DND-41 (cell line): ENCODE results near the gene LRRFIP2.

Source experiments
- ATAC-seq: fragments of 200-7000 bp; cut with Tn5 transposase; 3 replicates; pipeline ENCODE4 v1.9.1; 2021; ENCODE audit warnings: low read depth; ENCODE audit not compliant: insufficient read depth
- DNase-seq: peaks from one replicate; pipeline ENCODE4 v3.0.0-alpha.2; 2020
- H2AFZ ChIP-seq: 2 replicates; pipeline ENCODE4 v1.6.0; 2012; ENCODE audit warnings: low read depth, low read length
- H3K27ac ChIP-seq: 2 replicates; pipeline ENCODE4 v1.5.1; 2012; ENCODE audit warnings: low read length, inconsistent platforms
- H3K27me3 ChIP-seq: fragments of 200-600 bp; sonication (generic); 2 replicates; pipeline ENCODE4 v1.6.0; 2012; ENCODE audit warnings: low read length, mild to moderate bottlenecking, inconsistent platforms; ENCODE audit not compliant: insufficient read depth, poor library complexity
- H3K36me3 ChIP-seq: 2 replicates; pipeline ENCODE4 v1.5.1; 2012; ENCODE audit warnings: low read length, inconsistent platforms; ENCODE audit not compliant: insufficient read depth
- H3K4me1 ChIP-seq: 2 replicates; pipeline ENCODE4 v1.5.1; 2012; ENCODE audit warnings: mild to moderate bottlenecking, low read length; ENCODE audit not compliant: insufficient read depth
- H3K4me2 ChIP-seq: 2 replicates; pipeline ENCODE4 v1.6.0; 2012; ENCODE audit warnings: mild to moderate bottlenecking, moderate library complexity, low read length, inconsistent platforms; ENCODE audit not compliant: insufficient read depth
- H3K4me3 ChIP-seq, 2 experiments: fragments of 200-600 bp in 1 of 2; shearing (Covaris generic) in 1 of 2; 2 replicates each; pipeline ENCODE4 v1.5.1; 2012 to 2016; ENCODE audit warnings: inconsistent platforms in 2 of 2, low read length in 2 of 2, mild to moderate bottlenecking in 2 of 2, low read depth in 1 of 2, moderate library complexity in 1 of 2
- H3K79me2 ChIP-seq: 2 replicates; pipeline ENCODE4 v1.6.0; 2012; ENCODE audit warnings: low read length, inconsistent platforms; ENCODE audit not compliant: insufficient read depth
- H3K9ac ChIP-seq: 2 replicates; pipeline ENCODE4 v1.6.0; 2012; ENCODE audit warnings: low read depth, mild to moderate bottlenecking, inconsistent platforms, low read length, moderate library complexity
- H3K9me3 ChIP-seq: 2 replicates; pipeline ENCODE4 v1.5.1; 2012; ENCODE audit warnings: low read length, moderate library complexity, mild to moderate bottlenecking, inconsistent platforms; ENCODE audit not compliant: insufficient read depth, severe bottlenecking
- H4K20me1 ChIP-seq: 2 replicates; pipeline ENCODE4 v1.6.0; 2012; ENCODE audit warnings: low read length; ENCODE audit not compliant: insufficient read depth
- CTCF ChIP-seq: IDR thresholded peaks from 2 replicates; pipeline ENCODE4 v1.5.1; 2012; ENCODE audit warnings: borderline replicate concordance, low read length, moderate library complexity, mild to moderate bottlenecking; ENCODE audit not compliant: poor library complexity, severe bottlenecking; ENCODE audit errors: extremely low read depth
- EZH2 ChIP-seq: IDR thresholded peaks from 3 replicates; pipeline ENCODE4 v1.6.1; 2012; ENCODE audit warnings: borderline replicate concordance, low read depth, mild to moderate bottlenecking, moderate library complexity, low read length, inconsistent platforms; ENCODE audit not compliant: severe bottlenecking

Gene LRRFIP2

GRCh38 chr3:37140899-37141541 is 33.4 kb downstream of the LRRFIP2 start:
- Histone ChIP-seq H3K9ac (no peak overlapping the region), H3K4me3 (no peak overlapping the region), H3K79me2 (no peaks in the 10 kb centered on the region), H3K27ac (no peak overlapping the region), H4K20me1 (no peaks in the 10 kb centered on the region), H3K4me2 (no peak overlapping the region), H2AFZ (no peak overlapping the region), H3K36me3 (peaks cover 26% of the 10 kb centered on the region), H3K27me3 (no peaks in the 10 kb centered on the region), H3K9me3 (no peaks in the 10 kb centered on the region), H3K4me1 (no peaks in the 10 kb centered on the region)
- TF ChIP-seq CTCF = no peak
- no peak for TF ChIP-seq EZH2
- ATAC-seq (no peak), DNase-seq (no peak)

DNA sequence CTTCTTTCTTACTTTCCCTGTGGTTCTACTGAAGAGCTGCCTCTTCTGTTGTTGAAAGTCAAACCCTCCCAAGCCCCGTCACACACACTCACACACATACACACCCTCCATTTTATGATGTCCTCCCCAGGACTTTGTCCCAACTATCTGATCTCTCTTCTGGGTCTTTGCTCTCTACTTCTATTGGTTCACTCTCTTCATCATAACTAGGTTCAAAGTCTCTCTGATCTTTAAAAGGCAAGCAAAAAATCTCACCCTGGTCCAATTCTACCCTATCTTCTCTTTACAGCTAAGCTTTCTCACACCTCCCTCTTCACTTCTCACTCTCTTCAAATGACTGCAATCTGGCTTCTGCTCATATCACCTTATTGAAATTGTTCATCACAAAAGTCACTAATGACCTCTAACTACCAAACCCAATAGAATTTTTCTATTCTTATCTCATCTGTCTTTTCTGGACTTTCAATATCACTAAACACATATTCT is 34.8 kb downstream of the LRRFIP2 start:
- H3K4me3 ChIP-seq = no peak overlapping the region
- no peak overlapping the region for H3K9ac ChIP-seq
- H3K9me3 ChIP-seq = no peaks in the 10 kb centered on the region
- H3K27ac ChIP-seq = no peak overlapping the region
- no peak for DNase-seq
- H2AFZ ChIP-seq = no peak overlapping the region
- no peaks in the 10 kb centered on the region for H4K20me1 ChIP-seq
- H3K4me1 ChIP-seq = no peaks in the 10 kb centered on the region
- TF ChIP-seq CTCF = no peak
- no peak for TF ChIP-seq EZH2
- peaks cover 24% of the 10 kb centered on the region for H3K36me3 ChIP-seq
- ATAC-seq = no peak
- no peaks in the 10 kb centered on the region for H3K79me2 ChIP-seq
- no peaks in the 10 kb centered on the region for H3K27me3 ChIP-seq
- H3K4me2 ChIP-seq = no peak overlapping the region

GRCh38 chr3:37138816-37139215 is 35.6 kb downstream of the LRRFIP2 start:
- no peak overlapping the region for H2AFZ ChIP-seq
- no peaks in the 10 kb centered on the region for H3K79me2 ChIP-seq
- ATAC-seq (no peak), DNase-seq (no peak)
- no peaks in the 10 kb centered on the region for H4K20me1 ChIP-seq
- no peaks in the 10 kb centered on the region for H3K4me1 ChIP-seq
- TF ChIP-seq EZH2 (no peak), CTCF (no peak)
- no peak overlapping the region for H3K4me2 ChIP-seq
- no peak overlapping the region for H3K27ac ChIP-seq
- H3K4me3 ChIP-seq = no peak overlapping the region
- no peaks in the 10 kb centered on the region for H3K9me3 ChIP-seq
- H3K9ac ChIP-seq = no peak overlapping the region
- H3K27me3 ChIP-seq = no peaks in the 10 kb centered on the region
- H3K36me3 ChIP-seq = peaks cover 17% of the 10 kb centered on the region
